ENCODE results near the gene DPAGT1. TPM values are rescaled to one million over a fixed set of nuclear protein-coding genes. Genes with fewer than 3 reads are reported as not detected.
"Not testable (repeated sequence)": the region's sequence is repeated elsewhere in the genome, so short reads cannot be mapped to it uniquely, and the experiment has no call there.

The DPAGT1 gene
- total RNA-seq, 4 donors from 2014 or later = 10.7 to 28.1 (median 21.4) TPM

- 0% methylated on average over 20 to 25 of the region's 49 CpGs for WGBS, 2 donors (ENCODE audit: low coverage in 1 of 2)
- H3K27ac ChIP-seq = peak within 1 kb of the TSS; percentile 73 to 88 (median 86)
- ATAC-seq = peak; percentile 99
- H3K9me3 ChIP-seq = no peaks in the 10 kb centered on the region
- peaks cover 2 to 47% (median 14%) of the 10 kb centered on the region in 3 donors for H3K4me1 ChIP-seq
- TF ChIP-seq EP300 (IDR thresholded peaks at IDR 0.05) = no peak
- peak; percentile 84 for TF ChIP-seq POLR2AphosphoS5 (IDR thresholded peaks at IDR 0.05)
- peak in 1 of 4 experiments; percentile 13 for TF ChIP-seq CTCF (IDR thresholded peaks at IDR 0.05)
- peak; percentile 62 to 76 for TF ChIP-seq POLR2A (IDR thresholded peaks at IDR 0.05)
- peak within 1 kb of the TSS; percentile 84 to 91 for H3K4me3 ChIP-seq
- H3K36me3 ChIP-seq = peaks cover 0 to 35% of the 10 kb centered on the region in 2 donors
- H3K27me3 ChIP-seq = no peaks in the 10 kb centered on the region
These were observed 34.1 kb downstream of the DPAGT1 start, which contains the start of gene VPS11 for GRCh38 chr11:119067371-119068222. TSS of gene VPS11 (plus strand) at chr11:119067818. CDS start at chr11:119067824, 6 bp downstream.

GRCh38 chr11:119065369-119065768 lies 36.3 kb downstream of the DPAGT1 start:
- WGBS, 2 donors (ENCODE audit: low coverage in 1 of 2) = 63 to 66% methylated on average over 4 of the region's 4 CpGs
- Histone ChIP-seq H3K27me3 (no peaks in the 10 kb centered on the region), H3K4me1 (peaks cover 2 to 50% (median 14%) of the 10 kb centered on the region in 3 donors), H3K27ac (no peak overlapping the region), H3K36me3 (peaks cover 0 to 13% of the 10 kb centered on the region in 2 donors), H3K4me3 (no peak overlapping the region), H3K9me3 (no peaks in the 10 kb centered on the region)
- no peak for ATAC-seq
- no peak for TF ChIP-seq POLR2AphosphoS5 (IDR thresholded peaks at IDR 0.05)
- TF ChIP-seq CTCF (IDR thresholded peaks at IDR 0.05) = peak in 2 of 4 experiments; percentile 4 to 36

- peak overlapping the region in 3 of 4 donors; percentile 18 to 20 (median 20) for H3K27ac ChIP-seq
- H3K4me3 ChIP-seq = no peak overlapping the region
- H3K36me3 ChIP-seq = no peaks in the 10 kb centered on the region
- ATAC-seq = no peak
- no peaks in the 10 kb centered on the region for H3K9me3 ChIP-seq
- TF ChIP-seq CTCF (IDR thresholded peaks at IDR 0.05) (no peak), POLR2AphosphoS5 (IDR thresholded peaks at IDR 0.05) (no peak), POLR2A (IDR thresholded peaks at IDR 0.05) (no peak), EP300 (IDR thresholded peaks at IDR 0.05) (no peak)
- H3K4me1 ChIP-seq = peaks cover 0 to 33% (median 7%) of the 10 kb centered on the region in 3 donors
- no peaks in the 10 kb centered on the region for H3K27me3 ChIP-seq
- WGBS, 2 donors (ENCODE audit: low coverage in 1 of 2) = 38 to 66% methylated on average over 3 to 5 of the region's 5 CpGs
These were observed 38.9 kb downstream of the DPAGT1 start for GRCh38 chr11:119062779-119063178.

- Histone ChIP-seq H3K9me3 (no peaks in the 10 kb centered on the region), H3K27me3 (no peaks in the 10 kb centered on the region), H3K27ac (no peak overlapping the region), H3K36me3 (no peaks in the 10 kb centered on the region), H3K4me1 (peaks cover 0 to 30% (median 11%) of the 10 kb centered on the region in 3 donors), H3K4me3 (no peak overlapping the region)
- TF ChIP-seq POLR2AphosphoS5 (IDR thresholded peaks at IDR 0.05) (no peak), POLR2A (IDR thresholded peaks at IDR 0.05) (no peak), EP300 (IDR thresholded peaks at IDR 0.05) (no peak), CTCF (IDR thresholded peaks at IDR 0.05) (no peak)
- 70% methylated on average over 1 of the region's 3 CpGs; no CpG with 5 or more reads in 1 of the 2 donors for WGBS, 2 donors (ENCODE audit: low coverage in 1 of 2)
- ATAC-seq = no peak
These were observed 40.4 kb downstream of the DPAGT1 start for GRCh38 chr11:119061256-119061655.

- H3K4me3 ChIP-seq, H3K9me3 ChIP-seq, H3K27me3 ChIP-seq, ATAC-seq, H3K27ac ChIP-seq: not testable (repeated sequence)
- H3K4me1 ChIP-seq = peaks cover 0 to 39% (median 11%) of the 10 kb centered on the region in 3 donors
- H3K36me3 ChIP-seq = peaks cover 0 to 14% of the 10 kb centered on the region in 2 donors
- no CpG with 5 or more reads among the region's 35 CpGs for WGBS, 2 donors (ENCODE audit: low coverage in 1 of 2)
These were observed 42.5 kb downstream of the DPAGT1 start for GRCh38 chr11:119059128-119059527.
